Measurements from ENCODE around the gene PRRC2B.
A peak's percentile ranks its signal among the peaks of the same experiment; 100 is the strongest.

Gene PRRC2B

DNA sequence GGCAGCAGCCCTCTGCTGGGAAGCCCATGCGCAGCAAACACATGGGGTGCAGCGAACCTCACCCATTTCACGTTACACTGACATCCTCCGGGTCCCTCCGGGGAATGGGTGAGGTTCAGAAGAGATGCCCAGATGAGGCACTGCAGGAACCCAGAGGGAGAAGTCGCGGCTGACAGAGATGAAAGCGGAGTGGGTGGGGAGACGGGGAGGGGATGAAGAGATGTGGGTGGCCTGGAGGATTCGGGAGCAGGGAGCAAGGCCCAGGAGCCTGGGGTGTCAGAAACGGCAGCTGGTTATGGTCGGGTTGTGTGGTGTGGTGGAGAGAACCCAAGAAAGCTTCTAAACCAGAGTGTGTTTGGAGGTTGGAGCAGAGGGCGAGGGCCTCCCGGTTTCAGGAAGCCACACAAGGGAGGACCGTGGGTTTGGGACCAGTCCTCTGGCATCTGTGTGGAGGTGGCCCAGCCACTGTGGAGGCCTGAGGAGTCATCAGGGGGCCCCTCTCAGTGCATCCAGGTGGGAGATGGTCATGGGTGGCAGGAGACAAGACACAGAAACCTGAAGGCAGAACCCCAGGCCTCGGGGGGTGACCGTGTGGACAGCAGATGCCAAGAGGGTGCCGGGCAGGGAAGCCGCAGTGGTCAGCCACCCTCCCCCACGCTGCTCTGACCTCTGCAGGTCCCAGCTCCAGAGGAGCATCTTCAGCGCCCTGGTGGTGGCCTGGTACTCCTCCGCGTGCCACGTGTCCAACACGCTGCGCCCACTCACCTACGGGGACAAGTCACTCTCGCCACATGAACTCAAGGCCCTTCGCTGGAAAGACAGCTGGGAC is 128.6 kb downstream of the PRRC2B start:
- DNase-seq = no peak

- DNase-seq = no peak
Observed at GRCh38 chr9:131523086-131523388, 129.2 kb downstream of the PRRC2B start.

DNA sequence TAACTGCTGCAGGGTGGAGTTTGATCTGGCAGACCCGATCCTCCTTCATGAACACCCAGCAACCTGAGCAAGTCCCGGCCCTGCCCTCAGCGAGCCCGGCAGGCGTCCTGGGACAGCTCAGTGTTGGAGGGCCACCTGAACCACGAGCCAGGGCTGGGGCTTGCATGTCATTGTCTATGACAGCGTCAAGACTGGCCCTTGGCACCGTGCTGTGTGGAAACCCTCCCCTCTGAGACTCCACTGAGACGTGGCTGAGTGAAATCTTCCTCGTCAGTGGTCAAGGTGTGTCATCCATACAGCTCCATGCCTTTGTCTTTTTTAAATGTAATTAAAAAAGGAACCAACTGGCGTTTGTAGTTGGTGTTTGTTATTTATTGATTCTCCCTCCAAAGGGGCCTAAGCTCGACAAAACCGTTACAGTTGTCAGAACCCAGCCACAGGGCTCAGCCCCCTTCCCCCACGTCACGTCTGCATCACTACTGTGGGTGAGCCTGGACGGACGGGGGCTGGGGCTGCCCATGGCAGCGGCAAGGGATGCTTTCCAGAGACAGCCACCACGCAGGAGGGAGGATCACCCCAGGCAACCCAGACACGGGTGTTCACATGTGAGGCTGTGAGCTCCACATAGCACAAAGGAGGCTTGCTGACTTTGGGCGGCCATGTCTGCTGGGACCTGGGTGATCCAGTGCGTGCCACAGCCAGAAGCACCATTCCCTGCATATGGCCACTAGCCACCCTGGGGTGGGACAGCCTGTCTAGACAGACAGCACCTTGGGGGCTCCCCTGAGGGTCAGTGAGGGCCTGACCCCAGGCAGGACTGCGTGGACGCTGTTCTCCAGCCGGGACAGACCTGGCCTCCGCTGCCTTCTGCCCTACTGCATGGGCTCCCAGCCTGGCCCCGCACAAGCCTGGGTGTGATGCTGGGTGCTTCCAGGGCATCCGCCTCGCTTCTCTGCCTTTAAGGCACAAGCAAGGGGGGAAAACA is 129.9 kb downstream of the PRRC2B start:
- DNase-seq = no peak

DNA sequence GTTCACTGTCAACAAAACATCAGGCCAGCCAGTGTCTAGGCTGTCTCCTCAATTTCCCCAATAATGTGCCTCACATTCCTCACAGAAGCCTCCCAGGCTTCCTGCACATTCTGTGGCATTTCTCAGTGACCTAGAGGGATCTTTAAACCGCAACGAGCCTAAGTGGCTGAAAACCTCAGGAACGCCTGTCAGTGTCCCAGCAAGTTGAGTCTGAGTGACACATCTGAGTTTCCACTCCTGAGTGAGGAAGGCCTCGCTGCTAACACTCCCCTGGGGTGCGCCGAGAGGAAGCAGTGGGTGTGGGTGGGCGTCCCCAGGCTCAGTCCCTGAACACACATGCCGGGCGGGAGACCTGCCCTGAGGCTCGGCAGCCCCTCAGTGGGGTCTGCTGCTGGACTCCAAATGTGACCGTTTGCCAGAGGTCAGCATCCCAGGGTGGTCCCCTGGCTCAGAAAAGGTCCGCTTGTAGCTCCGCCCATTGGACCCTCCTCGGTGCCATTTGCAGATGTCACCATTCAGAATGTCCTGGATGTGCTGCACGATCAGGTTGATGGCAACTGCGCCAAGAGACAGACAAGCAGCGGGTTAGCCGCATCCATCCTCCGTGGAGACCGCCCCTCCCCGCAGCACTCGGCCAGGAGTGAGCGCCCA is 130.9 kb downstream of the PRRC2B start:
- DNase-seq = no peak

DNA sequence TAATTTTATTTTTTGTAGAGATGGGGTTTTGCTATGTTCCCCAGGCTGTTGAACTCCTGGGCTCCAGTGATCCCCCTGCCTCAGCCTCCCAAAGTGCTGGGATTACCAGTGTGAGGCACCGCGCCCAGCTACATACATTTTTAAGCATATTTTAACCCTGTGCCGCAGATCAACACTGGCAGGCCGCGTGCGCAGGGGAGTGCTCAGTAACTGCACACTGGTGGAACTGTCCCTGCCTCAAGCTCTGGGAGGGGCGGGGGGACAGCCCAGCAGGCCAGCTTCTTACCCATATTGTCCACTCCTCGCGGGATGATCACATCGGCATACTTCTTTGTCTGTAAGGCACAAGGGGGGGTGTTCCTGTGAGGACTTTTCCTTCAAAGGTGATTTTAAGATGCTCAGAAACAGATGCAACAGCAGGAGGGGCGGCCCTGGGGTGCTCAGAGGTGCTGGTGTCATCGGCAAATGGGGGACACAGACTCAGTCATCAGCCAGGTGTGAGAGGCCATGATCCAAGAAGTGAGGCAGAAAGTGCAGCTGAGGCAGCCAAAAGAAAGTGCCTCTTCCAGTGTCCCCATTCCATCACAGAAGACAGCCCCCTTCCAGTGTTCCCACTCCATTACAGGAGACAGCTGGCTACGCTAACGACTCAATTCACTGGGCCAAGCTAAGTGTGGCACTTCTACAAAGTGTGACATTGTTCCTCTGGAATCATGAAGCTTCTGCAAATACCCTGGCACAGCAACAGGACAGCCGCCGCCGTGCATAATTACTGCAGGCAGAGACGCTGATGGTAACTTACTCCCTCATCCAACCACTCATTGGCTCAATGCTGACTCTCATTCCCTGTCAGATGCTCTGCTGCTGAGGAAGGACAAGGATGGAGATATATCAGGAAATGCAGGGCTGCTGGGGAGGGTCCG is 132.0 kb downstream of the PRRC2B start:
- no peak for DNase-seq

DNA sequence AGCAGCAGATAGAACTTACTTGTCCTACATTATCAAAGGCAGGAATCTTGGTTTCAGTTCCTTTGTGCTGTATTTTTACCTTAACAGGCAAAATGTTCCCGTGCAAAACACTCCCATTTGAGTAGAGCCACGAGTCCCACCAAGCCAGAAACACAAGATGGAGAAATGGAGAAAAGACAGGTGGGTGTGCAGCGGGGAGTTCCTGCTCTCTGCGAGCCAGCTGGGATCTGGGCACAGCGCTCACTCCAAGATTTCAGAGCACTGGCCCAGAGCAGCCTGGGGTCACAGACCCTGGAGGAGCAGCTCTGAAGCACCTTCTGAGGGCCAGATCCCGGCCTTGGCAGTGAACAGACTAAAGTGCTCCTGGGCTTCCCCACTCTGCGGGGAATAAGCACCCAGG is 134.3 kb downstream of the PRRC2B start:
- DNase-seq = no peak

DNA sequence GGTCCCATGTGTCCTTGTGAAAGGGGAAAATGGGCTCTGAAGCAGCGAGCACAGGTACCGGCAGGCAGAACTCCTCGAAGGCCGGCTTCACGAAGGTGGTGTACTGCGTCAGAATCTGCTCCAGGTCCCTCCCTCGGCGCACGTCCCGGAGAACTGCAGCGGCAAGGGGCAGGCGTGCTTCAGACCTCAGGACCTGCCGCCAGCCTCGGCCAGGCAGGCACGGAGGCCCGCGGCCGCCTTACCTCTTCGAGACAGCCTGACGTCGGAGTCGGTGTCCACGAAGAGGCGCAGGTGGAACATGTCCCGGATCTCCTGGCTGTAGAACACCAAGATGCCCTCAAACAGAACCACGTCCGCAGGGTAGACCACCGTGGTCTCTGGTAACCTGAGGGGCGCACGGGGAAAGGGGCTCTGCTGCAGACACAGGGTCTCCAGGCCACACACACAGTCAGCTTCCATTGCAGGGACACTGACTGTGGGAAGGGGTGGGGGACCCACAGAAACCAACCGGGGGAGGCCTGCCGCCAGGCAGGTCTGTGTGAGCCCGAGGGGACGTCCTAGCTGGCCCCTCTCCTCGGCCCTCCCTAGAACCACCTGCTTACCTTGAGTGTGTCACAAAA is 135.1 kb downstream of the PRRC2B start:
- no peak for DNase-seq

DNA sequence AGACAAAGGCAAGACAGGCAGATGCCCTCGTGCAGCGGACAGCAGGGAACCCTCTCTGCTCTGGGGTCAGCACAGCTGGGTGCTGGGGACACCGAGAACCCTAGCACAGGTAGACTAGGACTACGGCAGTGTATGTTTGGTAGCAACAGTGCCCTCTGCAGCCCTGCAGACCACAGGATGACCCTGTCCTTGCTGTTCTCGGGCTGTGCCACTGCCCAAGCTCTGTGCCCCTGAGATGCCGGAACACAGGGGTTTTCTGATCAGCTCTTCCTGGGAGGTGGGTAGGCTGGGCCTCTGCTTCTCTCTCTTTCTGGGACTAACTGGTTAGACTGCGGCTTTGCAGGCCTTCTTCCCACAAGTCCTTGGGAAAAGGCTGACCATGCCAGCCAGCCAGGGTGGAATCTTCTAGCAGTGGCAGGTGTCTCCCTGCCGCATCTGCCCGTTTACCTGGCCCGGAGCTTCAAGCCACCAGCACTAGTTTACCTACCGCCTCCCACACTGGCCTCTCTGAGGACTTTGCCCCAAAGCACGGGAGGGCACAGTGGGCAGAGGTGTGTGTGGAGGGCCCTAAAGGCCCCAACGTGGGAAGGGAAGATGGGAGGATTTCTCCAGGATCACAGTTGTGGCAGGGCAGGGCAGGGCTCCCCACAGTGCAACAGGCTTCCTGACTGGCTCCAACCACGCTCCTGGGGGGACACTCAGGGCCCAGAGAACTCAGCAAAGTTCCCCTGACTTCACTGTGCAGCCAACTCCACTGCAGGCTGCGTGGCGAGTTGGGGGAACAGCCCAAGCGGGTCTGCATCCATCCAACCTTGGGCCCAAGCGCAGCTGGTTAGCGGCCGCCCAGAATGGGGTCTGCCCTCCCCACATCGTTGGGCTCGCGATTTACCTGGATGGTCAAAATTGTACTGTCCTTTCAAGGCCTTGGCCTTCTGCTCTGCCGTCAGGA is 136.0 kb downstream of the PRRC2B start:
- DNase-seq = no peak

DNA sequence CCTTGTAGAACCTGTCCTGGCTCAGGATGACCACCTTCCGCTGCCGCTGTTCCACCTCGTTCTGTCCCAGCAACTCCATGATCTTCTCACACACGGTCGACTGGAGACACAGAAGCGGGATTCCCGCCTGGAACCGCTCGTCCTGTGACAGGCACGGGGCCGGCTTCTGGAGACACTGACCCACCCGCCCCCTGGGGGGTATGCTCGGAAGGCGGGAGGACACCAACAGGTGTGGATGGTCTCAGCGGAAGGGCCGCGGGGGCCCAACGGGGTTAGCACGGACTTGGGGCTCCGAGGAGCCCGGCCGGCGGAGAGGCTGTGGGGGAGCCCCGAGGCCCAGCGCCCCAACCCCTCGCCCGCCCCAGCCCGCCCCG is 136.6 kb downstream of the PRRC2B start:
- DNase-seq = peak in 1 of 2 experiments; percentile 25

- DNase-seq = peak; percentile 19 to 84
Observed at GRCh38 chr9:131530920-131531832, 137.3 kb downstream of the PRRC2B start, which contains the start of gene UCK1. Gene UCK1 (minus strand): TSS chr9:131531263. CDS start chr9:131531174, 89 bp downstream.

DNA sequence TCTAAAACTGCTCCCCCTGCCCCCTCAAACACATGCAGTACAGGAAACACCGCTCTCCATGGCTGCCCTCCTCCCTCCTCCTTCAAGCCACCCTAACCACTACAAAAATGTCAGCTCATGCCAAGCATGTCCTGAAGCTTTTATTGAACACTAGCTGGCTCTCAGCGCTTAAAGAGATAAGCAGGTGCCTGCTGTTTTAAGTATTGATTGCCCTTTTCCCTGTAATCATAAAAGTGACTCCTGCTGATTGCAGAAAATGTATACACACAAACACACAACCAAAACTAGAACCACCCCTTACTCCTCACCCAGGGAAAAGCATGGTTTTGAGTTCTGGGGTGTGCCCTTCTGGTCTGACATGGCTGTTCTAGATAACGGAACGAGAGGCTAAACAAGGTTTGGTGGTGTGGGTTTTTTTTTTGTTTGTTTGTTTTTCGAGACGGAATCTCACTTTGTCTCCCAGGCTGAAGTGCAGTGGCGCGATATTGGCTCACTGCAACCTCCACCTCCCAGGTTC is 140.9 kb downstream of the PRRC2B start:
- DNase-seq = no peak

DNA sequence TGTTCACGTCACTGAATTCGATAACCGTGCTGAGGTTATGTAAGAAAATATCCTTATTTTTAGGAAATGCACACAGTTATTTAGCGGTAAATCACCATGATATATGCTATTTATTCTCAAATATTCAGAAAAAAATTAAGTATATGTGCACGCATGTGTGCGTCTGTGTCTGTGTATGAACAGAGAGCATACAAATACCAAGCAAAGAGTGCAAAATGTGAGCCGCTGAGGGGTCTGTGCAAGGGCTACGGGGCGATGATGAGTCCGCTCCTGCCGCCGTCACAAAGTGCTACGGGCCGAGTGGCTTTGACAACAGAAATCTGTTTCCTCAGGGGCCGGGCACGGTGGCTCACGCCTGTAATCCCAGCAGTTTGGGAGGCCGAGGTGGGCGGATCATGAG is 144.1 kb downstream of the PRRC2B start:
- no peak for DNase-seq

DNA sequence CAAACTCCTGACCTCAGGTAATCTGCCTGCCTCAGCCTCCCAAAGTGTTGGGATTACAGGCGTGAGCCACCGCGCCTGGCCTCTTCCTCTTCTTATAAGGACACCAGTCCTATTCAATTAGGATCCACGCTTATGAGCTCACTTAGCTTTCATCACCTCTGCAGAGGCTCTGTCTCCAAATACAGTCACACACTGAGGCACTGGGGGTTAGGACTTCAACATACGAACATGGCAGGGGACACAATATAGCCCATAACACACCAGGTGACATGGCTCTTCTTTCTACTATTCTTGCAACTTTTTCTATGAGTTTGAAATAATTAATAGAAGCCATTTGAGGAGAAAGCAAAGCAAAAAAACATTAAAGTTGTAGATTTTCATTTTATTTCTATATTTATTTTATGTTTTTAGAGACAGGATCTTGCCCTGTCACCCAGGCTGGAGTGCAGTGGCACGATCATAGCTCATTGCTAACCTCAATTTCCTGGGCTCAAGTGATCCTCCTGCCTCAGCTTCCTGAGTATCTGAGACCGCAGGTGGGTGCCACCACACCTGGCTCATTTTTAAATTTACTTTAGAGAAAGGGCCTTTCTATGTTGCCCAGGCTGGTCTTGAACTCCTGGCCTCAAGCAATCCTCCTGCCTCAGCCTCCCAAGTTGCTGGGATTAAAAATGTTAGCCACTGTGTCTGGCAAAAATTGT is 145.5 kb downstream of the PRRC2B start:
- DNase-seq = no peak

DNA sequence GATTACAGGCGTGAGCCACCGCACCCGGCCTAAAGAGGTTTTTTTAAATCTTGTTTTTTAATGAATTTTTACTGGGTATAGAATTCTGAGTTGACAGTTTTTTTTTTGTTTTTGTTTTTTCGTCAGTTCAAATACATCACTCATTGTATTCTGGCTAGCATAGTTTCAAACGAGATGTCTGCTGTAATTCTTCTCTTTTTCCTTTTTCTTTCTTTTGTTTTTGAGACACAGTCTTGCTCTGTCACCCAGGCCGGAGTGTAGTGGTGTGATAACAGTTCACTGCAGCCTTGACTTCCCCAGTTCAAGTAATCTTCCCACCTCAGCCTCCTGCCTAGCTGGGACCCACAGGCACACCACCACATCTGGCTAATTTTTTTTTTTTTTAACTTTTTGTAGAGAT is 149.3 kb downstream of the PRRC2B start:
- DNase-seq = no peak

DNA sequence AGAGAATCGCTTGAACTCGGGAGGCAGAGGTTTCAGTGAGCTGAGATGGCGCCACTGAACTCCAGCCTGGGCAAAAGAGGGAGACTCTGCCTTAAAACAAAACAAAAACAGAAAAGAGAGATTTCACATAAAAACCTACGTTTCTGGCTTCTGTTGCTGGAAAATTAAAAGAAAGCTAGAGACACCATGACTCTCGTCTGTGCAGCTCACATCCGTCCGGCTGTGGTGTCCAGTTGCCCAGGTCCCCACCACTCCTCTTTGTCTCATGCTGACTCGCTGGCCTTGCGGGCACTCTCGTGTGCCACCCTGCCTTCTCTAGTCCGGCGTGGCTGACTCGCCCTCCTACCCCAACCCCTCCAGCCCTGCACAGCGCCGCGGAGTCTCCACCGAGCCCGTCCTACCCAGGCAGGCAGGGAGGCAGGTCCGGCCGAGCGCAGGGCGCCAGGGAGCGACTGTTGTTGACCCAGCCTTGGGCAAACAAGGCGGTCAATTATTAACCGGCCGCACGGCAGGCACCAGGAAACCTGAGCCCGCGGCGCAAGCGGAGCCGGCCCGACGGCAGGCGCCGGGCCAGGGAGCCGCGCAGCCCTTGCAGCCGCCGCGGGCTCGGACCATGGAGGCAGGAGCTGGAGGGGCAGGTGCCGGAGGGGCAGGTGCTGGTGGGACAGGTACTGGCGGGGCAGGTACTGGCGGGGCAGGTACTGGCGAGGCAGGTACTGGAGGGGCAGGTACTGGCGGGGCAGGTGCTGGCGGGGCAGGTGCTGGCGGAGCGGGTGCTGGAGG is 151.3 kb downstream of the PRRC2B start, which contains the start of gene PRRT1B:
Gene PRRT1B, plus strand, starts transcription at position 521 of the 783 bp plus-strand sequence. Its CDS starts 93 bp downstream, at position 614.
- no peak for DNase-seq

DNA sequence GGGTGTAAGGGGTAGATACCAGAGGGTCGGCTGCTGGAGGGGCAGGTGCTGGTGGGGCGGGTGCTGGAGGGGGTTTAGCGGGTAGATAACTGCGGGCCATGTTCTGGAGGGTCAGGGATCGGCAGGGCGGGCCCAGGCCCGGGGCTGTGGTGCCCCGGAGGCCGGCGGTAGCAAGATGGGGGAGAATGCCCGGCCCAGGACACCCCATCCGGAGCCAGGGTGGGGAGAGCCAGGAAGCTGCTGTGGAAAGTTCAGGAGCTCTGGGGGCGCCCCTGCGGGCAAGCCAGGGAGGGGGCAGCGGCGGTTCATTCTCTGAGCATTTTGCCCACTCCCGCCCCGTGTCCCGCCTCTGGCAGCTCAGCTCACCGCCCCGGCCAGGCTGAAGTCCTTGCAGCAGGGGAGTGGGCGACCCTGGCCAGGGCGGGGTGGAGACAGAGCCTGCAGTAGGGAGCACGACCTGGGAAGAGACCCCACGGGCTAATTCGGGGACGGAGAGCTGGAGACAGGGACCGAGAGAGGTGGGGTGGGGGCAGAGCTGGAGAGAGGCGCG is 152.0 kb downstream of the PRRC2B start:
- no peak for DNase-seq
